ENCODE data around the gene CMTM7.

Gene CMTM7

DNA sequence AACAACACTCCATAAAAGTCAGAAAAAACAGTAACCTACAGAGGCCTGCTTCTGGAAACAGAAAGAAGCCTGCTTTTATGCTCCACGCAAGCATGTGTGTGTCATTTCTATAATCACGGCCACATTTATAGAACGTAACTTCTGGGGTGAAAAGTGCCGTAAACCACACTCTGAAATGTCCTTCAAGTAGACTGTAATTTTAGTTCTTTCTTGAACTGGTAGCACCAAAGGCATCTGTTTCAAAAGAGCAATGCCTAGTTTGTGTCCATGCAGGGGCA is 19.5 kb upstream of the CMTM7 start:
- no peak for DNase-seq (ENCODE audit: low spot score)
- CTCF ChIA-PET: interaction anchor here (0.6 kb wide), 1 partner anchor 96 kb away, joined by 3 read pairs; no protein-coding TSS in a partner anchor
- POLR2A ChIA-PET (ENCODE audit: low non-redundant PET): no interaction called here
- H3K27ac ChIP-seq: no peak overlapping the region
- TF ChIP-seq, protein P1, sequence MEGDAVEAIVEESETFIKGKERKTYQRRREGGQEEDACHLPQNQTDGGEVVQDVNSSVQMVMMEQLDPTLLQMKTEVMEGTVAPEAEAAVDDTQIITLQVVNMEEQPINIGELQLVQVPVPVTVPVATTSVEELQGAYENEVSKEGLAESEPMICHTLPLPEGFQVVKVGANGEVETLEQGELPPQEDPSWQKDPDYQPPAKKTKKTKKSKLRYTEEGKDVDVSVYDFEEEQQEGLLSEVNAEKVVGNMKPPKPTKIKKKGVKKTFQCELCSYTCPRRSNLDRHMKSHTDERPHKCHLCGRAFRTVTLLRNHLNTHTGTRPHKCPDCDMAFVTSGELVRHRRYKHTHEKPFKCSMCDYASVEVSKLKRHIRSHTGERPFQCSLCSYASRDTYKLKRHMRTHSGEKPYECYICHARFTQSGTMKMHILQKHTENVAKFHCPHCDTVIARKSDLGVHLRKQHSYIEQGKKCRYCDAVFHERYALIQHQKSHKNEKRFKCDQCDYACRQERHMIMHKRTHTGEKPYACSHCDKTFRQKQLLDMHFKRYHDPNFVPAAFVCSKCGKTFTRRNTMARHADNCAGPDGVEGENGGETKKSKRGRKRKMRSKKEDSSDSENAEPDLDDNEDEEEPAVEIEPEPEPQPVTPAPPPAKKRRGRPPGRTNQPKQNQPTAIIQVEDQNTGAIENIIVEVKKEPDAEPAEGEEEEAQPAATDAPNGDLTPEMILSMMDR (conservative IDR thresholded peaks at IDR 0.05; ENCODE audit: low read depth): no peak

DNA sequence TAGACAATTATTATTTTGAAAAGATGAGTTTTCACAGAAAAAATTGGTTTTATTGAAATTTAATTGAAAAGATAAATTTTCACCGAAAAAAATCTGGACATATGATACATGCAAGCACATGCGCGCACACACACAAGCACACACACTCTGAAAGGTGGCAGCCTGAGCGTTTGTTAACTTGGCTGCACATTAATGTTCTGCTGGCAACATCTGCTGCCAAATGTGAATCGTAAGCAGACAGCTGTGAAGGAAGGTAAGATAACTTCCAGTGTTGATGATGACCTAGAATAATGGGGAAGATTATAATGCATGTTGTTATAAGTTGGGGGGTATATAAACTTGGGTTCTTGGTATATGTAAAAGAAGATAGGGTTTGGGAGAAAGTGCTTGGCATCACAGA is 18.4 kb upstream of the CMTM7 start:
- ChIA-PET POLR2A (ENCODE audit: low non-redundant PET) (no interaction called here), CTCF (no interaction called here)
- no peak for DNase-seq (ENCODE audit: low spot score)
- no peak overlapping the region for H3K27ac ChIP-seq
- TF ChIP-seq, protein P1 (conservative IDR thresholded peaks at IDR 0.05; ENCODE audit: low read depth): no peak

DNA sequence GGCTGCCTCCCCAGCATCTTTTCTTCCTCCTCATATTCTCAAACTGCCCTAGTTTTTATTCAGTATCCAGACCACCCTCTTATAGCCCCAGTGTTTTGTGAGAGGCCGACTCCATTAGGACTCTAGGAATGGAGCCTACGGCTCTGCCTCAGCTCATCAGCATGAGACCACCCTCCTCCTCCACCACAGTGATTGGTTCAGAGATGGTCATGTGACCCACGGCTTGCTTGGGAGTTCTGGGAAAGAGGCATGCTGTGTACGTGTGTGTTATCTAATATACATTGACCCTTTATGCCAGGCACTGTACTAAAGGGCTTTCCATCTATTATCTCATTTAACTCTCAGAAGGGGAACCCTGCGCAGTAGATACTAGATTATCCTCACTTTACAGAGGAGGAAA is 17.8 kb upstream of the CMTM7 start:
- no peak for DNase-seq (ENCODE audit: low spot score)
- ChIA-PET POLR2A (ENCODE audit: low non-redundant PET) (interaction anchor here (0.6 kb wide), 1 partner anchor 122 kb away, joined by 4 read pairs; no protein-coding TSS in a partner anchor), CTCF (interaction anchor here (1.2 to 2.2 kb wide), 2 partner anchors 93 to 196 kb away, joined by 4 to 15 read pairs; no protein-coding TSS in a partner anchor)
- H3K27ac ChIP-seq: no peak overlapping the region
- TF ChIP-seq, protein P1 (conservative IDR thresholded peaks at IDR 0.05; ENCODE audit: low read depth): no peak

DNA sequence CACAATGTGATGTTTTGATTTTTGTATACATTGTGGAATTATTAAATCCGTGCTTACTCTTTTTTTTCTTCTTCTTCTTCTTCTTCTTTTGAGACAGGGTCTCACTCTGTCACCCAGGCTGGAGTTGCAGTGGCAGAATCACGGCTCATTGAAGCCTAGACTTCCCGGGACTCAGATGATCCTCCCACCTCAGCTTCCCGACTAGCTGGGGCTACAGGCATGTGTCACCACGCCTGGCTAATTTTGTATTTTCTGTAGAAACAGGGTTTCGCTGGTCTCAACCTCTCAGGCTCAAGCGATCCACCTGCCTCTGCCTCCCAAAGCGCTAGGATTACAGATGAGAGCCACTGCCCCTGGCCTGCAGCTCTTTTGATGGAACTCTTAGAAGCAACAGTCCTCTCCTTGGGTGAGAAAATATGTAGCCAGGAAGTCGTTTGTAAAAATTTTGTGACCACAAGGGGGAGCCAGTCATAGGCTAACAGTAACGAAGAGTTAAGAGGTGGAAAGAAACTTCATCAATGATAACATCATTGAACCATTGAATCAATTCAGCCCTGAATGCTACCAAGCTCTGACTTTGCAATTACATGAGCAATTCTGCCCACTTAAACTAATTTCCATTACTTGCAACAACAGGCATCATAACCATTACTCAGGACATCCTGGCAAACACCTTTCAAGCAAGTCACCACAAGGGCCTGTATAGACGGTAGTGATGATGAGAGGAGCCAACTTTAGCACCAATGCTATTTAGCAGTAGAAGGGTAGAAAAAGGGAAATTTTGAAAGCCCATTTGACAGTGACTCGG is 16.7 kb upstream of the CMTM7 start:
- no peak overlapping the region for H3K27ac ChIP-seq

DNA sequence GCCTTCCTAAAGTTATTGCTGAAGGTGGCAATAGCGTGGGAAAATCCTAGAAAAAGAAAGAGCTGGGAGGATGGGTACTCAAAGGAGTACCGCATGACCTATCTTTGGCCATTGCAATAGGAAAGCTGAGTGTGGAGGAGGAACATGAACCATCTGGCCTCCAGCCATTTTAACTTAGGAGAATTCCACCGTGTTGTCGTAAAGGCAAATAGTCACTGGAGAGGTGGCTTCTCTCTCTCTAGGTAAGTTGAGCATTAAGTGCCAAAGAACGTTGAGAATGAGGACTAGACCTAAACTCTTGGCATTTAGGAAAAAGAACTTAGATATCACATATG is 16.1 kb upstream of the CMTM7 start:
- no peak overlapping the region for H3K27ac ChIP-seq
- ChIA-PET CTCF (interaction anchor here (1.2 to 2.2 kb wide), 4 partner anchors 12 to 264 kb away, joined by 3 to 15 read pairs (median 4); partner anchors contain the start of gene CMTM7), POLR2A (ENCODE audit: low non-redundant PET) (interaction anchor here (0.7 kb wide), 1 partner anchor 164 kb away, joined by 3 read pairs; no protein-coding TSS in a partner anchor)
- DNase-seq (ENCODE audit: low spot score): no peak
- TF ChIP-seq, protein P1 (conservative IDR thresholded peaks at IDR 0.05; ENCODE audit: low read depth): no peak

More for the DNA sequence above, 16.7 kb upstream of the CMTM7 start:
- peak; percentile 42 for DNase-seq (ENCODE audit: low spot score)
- CTCF ChIA-PET: interaction anchor here (0.5 to 2.2 kb wide), 7 partner anchors 11 to 264 kb away, joined by 3 to 15 read pairs (median 4); partner anchors contain the start of gene CMTM7
- POLR2A ChIA-PET (ENCODE audit: low non-redundant PET): interaction anchor here (0.6 to 0.7 kb wide), 2 partner anchors 121 to 165 kb away, joined by 3 to 4 read pairs; no protein-coding TSS in a partner anchor
- TF ChIP-seq, protein P1 (conservative IDR thresholded peaks at IDR 0.05; ENCODE audit: low read depth): peak; percentile 70

DNA sequence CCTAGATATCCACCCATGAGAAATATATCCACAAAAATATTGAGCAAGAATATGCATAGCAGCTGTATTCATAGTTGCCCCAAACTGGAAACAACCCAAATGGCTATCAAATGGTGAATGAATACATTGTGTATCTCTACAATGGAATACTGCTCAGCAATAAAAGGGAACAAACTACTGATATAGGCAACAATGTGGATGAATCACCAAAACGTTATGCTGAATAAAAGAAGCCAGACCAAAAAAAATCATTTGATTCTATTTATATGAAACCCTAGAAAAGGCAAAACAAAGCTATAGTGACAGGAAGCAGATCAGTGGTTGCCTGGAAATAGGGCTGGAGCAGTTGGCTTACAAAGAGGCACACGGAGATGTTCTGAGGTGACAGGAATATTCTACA is 15.5 kb upstream of the CMTM7 start:
- ChIA-PET POLR2A (ENCODE audit: low non-redundant PET) (no interaction called here), CTCF (interaction anchor here (1.2 to 2.2 kb wide), 3 partner anchors 15 to 263 kb away, joined by 3 to 15 read pairs (median 5); partner anchors contain the start of gene CMTM7)
- no peak overlapping the region for H3K27ac ChIP-seq
- no peak for DNase-seq (ENCODE audit: low spot score)
- TF ChIP-seq, protein P1 (conservative IDR thresholded peaks at IDR 0.05; ENCODE audit: low read depth): no peak

All from RWPE1 (cell line).